GM12892 (cell line): ENCODE data around the gene ACAD9.
"Not testable (repeated sequence)": the region's sequence is repeated elsewhere in the genome, so short reads cannot be mapped to it uniquely, and the experiment has no call there.

Experiments
- DNase-seq: peaks from one replicate; pipeline ENCODE4 v3.0.0; 2011; ENCODE audit not compliant: insufficient read length
- FAIRE-seq: peaks from 2 replicates; lab custom pipeline; 2011; peaks lifted over from hg19 to GRCh38; lab: Jason Lieb, UNC
- POLR2A ChIP-seq: IDR thresholded peaks from 2 replicates; pipeline ENCODE4 v1.6.1; 2011; ENCODE audit warnings: low read depth, low read length, control low read depth
- POLR2AphosphoS5 ChIP-seq: IDR thresholded peaks from 2 replicates; pipeline ENCODE4 v1.6.1; 2011; ENCODE audit warnings: low read depth, low read length, control low read depth
- TAF1 ChIP-seq: IDR thresholded peaks from 2 replicates; pipeline ENCODE4 v1.6.1; 2011; ENCODE audit warnings: low read depth, mild to moderate bottlenecking, control low read depth, low read length, borderline replicate concordance

Gene ACAD9

GRCh38 chr3:128867200-128868125, 12.0 kb upstream of the ACAD9 start:
- FAIRE-seq, result no peak
- no peak for DNase-seq
- TF ChIP-seq TAF1, result no peak
- no peak for TF ChIP-seq POLR2A
- TF ChIP-seq POLR2AphosphoS5, result no peak

GRCh38 chr3:128870347-128870746, 9.1 kb upstream of the ACAD9 start:
- no peak for FAIRE-seq
- no peak for DNase-seq
- TF ChIP-seq POLR2A (no peak), POLR2AphosphoS5 (no peak), TAF1 (no peak)

GRCh38 chr3:128872282-128872681, 7.1 kb upstream of the ACAD9 start:
- TF ChIP-seq POLR2A, result no peak
- no peak for TF ChIP-seq TAF1
- TF ChIP-seq POLR2AphosphoS5, result no peak
- no peak for DNase-seq
- FAIRE-seq, result no peak

DNA sequence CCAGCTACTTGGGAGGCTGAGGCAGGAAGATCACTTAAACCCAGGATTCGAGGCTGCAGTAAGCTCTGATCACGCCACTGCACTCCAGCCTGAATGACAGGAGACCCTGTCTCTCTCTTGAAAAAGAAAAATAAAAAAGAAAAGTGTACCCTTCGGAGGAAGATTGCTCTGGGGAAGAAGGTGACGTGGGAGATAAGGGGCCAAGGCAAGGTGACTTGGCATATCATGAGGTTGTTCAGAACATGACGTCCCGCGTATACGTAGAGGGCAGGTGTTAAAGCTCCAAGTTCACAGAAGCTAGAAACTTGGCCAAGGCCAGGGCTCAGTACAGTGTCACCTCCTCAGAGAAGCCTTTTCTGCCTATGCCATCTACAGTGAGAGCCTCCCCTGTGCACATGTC, 6.7 kb upstream of the ACAD9 start:
- no peak for DNase-seq
- TF ChIP-seq POLR2AphosphoS5 (no peak), POLR2A (no peak), TAF1 (no peak)
- FAIRE-seq, result no peak

DNA sequence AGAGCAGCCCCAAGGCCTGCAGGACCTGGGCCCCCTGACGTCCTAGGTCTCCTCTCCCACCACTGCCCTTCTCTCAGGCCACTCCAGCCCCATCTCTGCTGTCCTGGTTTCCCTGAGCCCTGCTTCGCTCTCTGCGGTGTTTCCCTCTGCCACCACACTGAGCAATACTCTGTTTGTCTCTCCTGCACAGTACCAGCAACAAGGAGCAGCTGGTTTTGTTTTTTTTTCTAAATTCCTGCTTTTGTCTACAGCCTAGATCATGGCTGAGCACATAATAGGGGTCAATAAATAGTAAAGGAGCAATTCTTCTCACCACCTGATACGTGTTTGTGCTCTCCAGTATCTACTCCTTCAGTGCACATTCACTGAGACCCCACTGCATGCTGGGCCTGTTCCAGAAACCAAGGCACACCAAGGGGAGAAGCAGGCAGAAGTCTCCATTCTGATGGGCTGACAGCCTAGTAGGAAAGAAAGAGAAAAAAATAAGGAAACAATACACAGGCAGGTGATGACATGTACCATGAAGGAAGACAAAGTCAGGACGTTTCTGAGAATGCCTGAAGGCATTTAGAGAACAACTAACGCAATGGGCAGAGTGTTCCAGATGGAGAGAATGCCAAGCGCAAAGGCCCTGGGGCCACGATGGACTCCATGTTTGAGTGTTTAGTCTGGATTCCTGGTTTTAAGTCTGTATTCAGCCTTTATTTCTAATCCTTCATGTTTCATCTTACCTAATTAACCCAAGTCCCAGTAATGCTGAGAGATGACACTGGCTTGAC, 6.0 kb upstream of the ACAD9 start:
- DNase-seq (no peak), FAIRE-seq (no peak)
- no peak for TF ChIP-seq TAF1

- TF ChIP-seq POLR2AphosphoS5 (no peak), POLR2A (no peak), TAF1 (no peak)
- DNase-seq (no peak), FAIRE-seq (no peak)
Measured at GRCh38 chr3:128874481-128875180, 4.8 kb upstream of the ACAD9 start.

GRCh38 chr3:128875556-128876120, 3.8 kb upstream of the ACAD9 start:
- DNase-seq (no peak), FAIRE-seq (no peak)
- TF ChIP-seq POLR2A (no peak), TAF1 (no peak), POLR2AphosphoS5 (no peak)

DNA sequence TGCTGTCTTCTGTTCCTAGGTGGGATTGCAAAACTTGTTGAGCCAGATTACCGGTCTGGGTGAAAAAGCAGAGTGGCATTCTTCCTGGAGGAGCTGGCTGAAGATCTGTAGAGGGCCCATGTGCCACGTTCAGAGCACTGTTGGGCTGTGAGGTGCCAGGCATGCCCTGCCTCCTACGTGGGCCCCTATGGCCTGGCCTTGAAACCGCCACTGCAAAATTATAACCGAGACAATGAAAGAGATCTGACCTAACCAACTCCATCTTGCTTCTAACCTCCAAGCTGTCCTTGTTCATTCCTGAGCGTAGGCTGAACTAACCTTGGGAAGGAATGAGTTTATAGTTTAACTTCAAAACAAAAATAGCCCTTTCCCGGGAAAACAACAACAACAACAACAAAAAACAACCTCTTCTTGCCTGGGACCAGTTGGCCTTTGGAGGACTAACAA, 1.4 kb upstream of the ACAD9 start:
- TF ChIP-seq POLR2A, result no peak
- TF ChIP-seq TAF1, result no peak
- TF ChIP-seq POLR2AphosphoS5, result no peak
- no peak for DNase-seq
- FAIRE-seq, result no peak

DNA sequence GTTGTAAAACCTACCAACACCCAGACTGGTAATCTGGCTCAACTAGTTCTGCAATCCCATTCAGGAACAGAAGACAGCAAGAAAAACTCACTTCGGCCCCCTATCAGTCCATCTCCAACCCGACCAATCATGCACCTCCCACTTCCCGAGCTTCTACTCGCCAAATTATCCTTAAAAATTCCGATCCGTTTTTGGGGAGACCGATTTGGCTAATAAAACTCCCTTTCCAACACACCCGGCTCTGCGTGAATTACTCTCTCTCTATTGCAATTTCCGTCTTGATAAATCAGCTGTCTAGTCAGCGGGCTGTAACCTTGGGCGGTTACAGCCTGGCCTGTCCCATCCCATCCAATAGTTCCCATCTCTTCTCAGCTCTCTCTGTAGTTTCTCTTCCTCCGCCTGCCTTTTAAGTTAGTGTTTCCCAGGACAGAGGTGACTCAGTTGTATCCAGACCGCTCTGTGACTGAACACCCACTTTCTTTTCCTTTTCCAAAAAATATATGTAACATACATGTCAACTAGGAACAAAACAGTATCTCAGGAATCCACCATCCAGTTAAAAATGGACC, 780 bp upstream of the ACAD9 start:
- DNase-seq (no peak), FAIRE-seq (no peak)
- TF ChIP-seq TAF1 (no peak), POLR2A (no peak), POLR2AphosphoS5 (no peak)

- FAIRE-seq (no peak), DNase-seq (no peak)
- no peak for TF ChIP-seq POLR2AphosphoS5
- no peak for TF ChIP-seq POLR2A
- no peak for TF ChIP-seq TAF1
Measured at GRCh38 chr3:128879991-128880390, 571 bp downstream of the ACAD9 start.

GRCh38 chr3:128880455-128880854, 1.0 kb downstream of the ACAD9 start:
- not testable (repeated sequence) for FAIRE-seq, DNase-seq
